GM12892 (cell line): ENCODE results near the gene DRD3.

Experiments used
- POLR2AphosphoS5 ChIP-seq: IDR thresholded peaks from 2 replicates; pipeline ENCODE4 v1.6.1; 2011; ENCODE audit warnings: low read depth, low read length, control low read depth
- TAF1 ChIP-seq: IDR thresholded peaks from 2 replicates; pipeline ENCODE4 v1.6.1; 2011; ENCODE audit warnings: low read depth, mild to moderate bottlenecking, control low read depth, low read length, borderline replicate concordance

- TF ChIP-seq POLR2AphosphoS5 (no peak), TAF1 (no peak)
Measured at GRCh38 chr3:114079761-114080160, 99.1 kb downstream of the DRD3 start.
